HCT116 (cell line): Measurements from ENCODE around the gene ARVCF. TPM values are rescaled to one million over a fixed set of nuclear protein-coding genes. Genes with fewer than 3 reads are reported as not detected.

Source experiments
- ATAC-seq: fragments of 200-7000 bp; cut with Tn5 transposase; 2 replicates; pipeline ENCODE4 v1.9.1; 2020; ENCODE audit warnings: mild to moderate bottlenecking, moderate library complexity
- BruUV-seq: library from RNA; stranded (reverse); fragments of 400-500 nt; replicated peaks from 2 replicates; lab custom pipeline; 2021; lab: Mats Ljungman, UMichigan
- CTCF ChIA-PET: fragments of 300-600 bp; sonication (Branson Sonifier 250); formaldehyde crosslinking; loops from one replicate; lab custom pipeline; 2021; ENCODE audit warnings: antibody characterized with exemption; lab: Charles Lee
- POLR2A ChIA-PET: fragments of 300-600, 350-600 bp; sonication (Branson Sonifier 250); formaldehyde crosslinking; loops from one replicate; lab custom pipeline; 2021; ENCODE audit warnings: antibody characterized with exemption; lab: Charles Lee
- RAD21 ChIA-PET, 2 experiments: fragments of 300-600 bp; sonication (Branson Sonifier 250); formaldehyde crosslinking; loops; one replicate each; lab custom pipeline; 2023; ENCODE audit warnings: low total read pairs in 2 of 2; ENCODE audit not compliant: uncharacterized antibody in 2 of 2, unreplicated experiment in 2 of 2, low non-redundant PET in 1 of 2; lab: Charles Lee
- DNase-seq: peaks from one replicate; pipeline ENCODE4 v3.0.0-alpha.2; 2010; ENCODE audit warnings: low read depth, low spot score
- H2AFZ ChIP-seq: fragments of 200-600 bp; shearing (Covaris generic), sonication (generic); 2 replicates; pipeline ENCODE4 v1.6.1; 2017; ENCODE audit warnings: low read depth, mixed run types, mixed read lengths, antibody characterized with exemption, low read length; ENCODE audit not compliant: poor library complexity, severe bottlenecking
- H3K27ac ChIP-seq: 2 replicates; pipeline ENCODE4 v1.5.1; 2012; ENCODE audit warnings: low read depth, low read length
- H3K27me3 ChIP-seq: fragments of 200-600 bp; sonication (generic); 2 replicates; pipeline ENCODE4 v1.6.1; 2016; ENCODE audit warnings: mixed run types, low read length, mixed read lengths; ENCODE audit not compliant: insufficient read depth
- H3K36me3 ChIP-seq, 2 experiments: fragments of 200-500 bp in 1 of 2; fragments of 200-600 bp in 1 of 2; sonication (Bioruptor generic) in 1 of 2; sonication (generic) in 1 of 2; 2 replicates each; pipeline versions ENCODE4 v1.5.1 to v1.6.1; 2014 to 2016; ENCODE audit warnings: low read length in 2 of 2, inconsistent platforms in 1 of 2, mixed read lengths in 1 of 2, mixed run types in 1 of 2; ENCODE audit not compliant: insufficient read depth in 2 of 2, control insufficient read depth in 1 of 2
- H3K4me1 ChIP-seq, 2 experiments: fragments of 200-600 bp in 1 of 2; sonication (generic) in 1 of 2; 2 replicates each; pipeline versions ENCODE4 v1.5.1 to v1.6.1; 2012 to 2017; ENCODE audit warnings: low read length in 2 of 2, inconsistent platforms in 1 of 2, mild to moderate bottlenecking in 1 of 2, mixed read lengths in 1 of 2, mixed run types in 1 of 2, moderate library complexity in 1 of 2; ENCODE audit not compliant: insufficient read depth in 2 of 2, control insufficient read depth in 1 of 2
- H3K4me2 ChIP-seq: fragments of 200-600 bp; sonication (generic); 2 replicates; pipeline ENCODE4 v1.6.1; 2017; ENCODE audit warnings: mixed run types, low read length, mixed read lengths
- H3K4me3 ChIP-seq, 2 experiments: fragments of 200-600 bp in 1 of 2; sonication (generic) in 1 of 2; replicated peaks in 1 of 2; 2 replicates each; pipeline ENCODE4 v1.5.1; 2011 to 2016; ENCODE audit warnings: low read length in 2 of 2, control low read depth in 1 of 2, low read depth in 1 of 2, mild to moderate bottlenecking in 1 of 2, mixed read lengths in 1 of 2, mixed run types in 1 of 2
- H3K79me2 ChIP-seq: fragments of 200-600 bp; sonication (generic); 2 replicates; pipeline ENCODE4 v1.6.1; 2017; ENCODE audit warnings: mild to moderate bottlenecking, mixed run types, low read length, moderate library complexity, mixed read lengths; ENCODE audit not compliant: insufficient read depth
- H3K9ac ChIP-seq: fragments of 200-600 bp; sonication (generic); 2 replicates; pipeline ENCODE4 v1.6.1; 2016; ENCODE audit warnings: low read length, mixed read lengths
- H3K9me2 ChIP-seq: fragments of 200-600 bp; sonication (generic), shearing (Covaris generic); 2 replicates; pipeline ENCODE4 v1.6.1; 2017; ENCODE audit warnings: mixed run types, mild to moderate bottlenecking, moderate library complexity; ENCODE audit not compliant: insufficient read depth
- H3K9me3 ChIP-seq, 2 experiments: fragments of 200-500 bp in 1 of 2; fragments of 200-600 bp in 1 of 2; sonication (Bioruptor generic) in 1 of 2; sonication (generic) in 1 of 2; 2 replicates each; pipeline ENCODE4 v1.6.1; 2014 to 2017; ENCODE audit warnings: low read length in 2 of 2, mixed read lengths in 2 of 2, inconsistent platforms in 1 of 2, low read depth in 1 of 2, mild to moderate bottlenecking in 1 of 2, mixed run types in 1 of 2, moderate library complexity in 1 of 2; ENCODE audit not compliant: control insufficient read depth in 1 of 2, insufficient read depth in 1 of 2
- H4K20me1 ChIP-seq: fragments of 200-600 bp; sonication (generic), shearing (Covaris generic); 2 replicates; pipeline ENCODE4 v1.6.1; 2017; ENCODE audit warnings: mixed run types, mild to moderate bottlenecking, moderate library complexity; ENCODE audit not compliant: insufficient read depth
- ATF3 ChIP-seq: IDR thresholded peaks from 2 replicates; pipeline ENCODE4 v1.6.1; 2012
- CEBPB ChIP-seq: IDR thresholded peaks from 2 replicates; pipeline ENCODE4 v1.6.1; 2012; ENCODE audit warnings: low read depth
- EGR1 ChIP-seq: IDR thresholded peaks from 2 replicates; pipeline ENCODE4 v1.6.1; 2012; ENCODE audit warnings: low read depth
- ELF1 ChIP-seq: IDR thresholded peaks from 2 replicates; pipeline ENCODE4 v1.6.1; 2012; ENCODE audit warnings: low read depth, borderline replicate concordance
- EZH2 ChIP-seq: fragments of 200-600 bp; sonication (generic); IDR thresholded peaks from 2 replicates; pipeline ENCODE4 v1.6.1; 2017; ENCODE audit warnings: antibody characterized with exemption, mixed run types
- EZH2phosphoT487 ChIP-seq: fragments of 200-600 bp; IDR thresholded peaks from 2 replicates; pipeline ENCODE4 v1.6.1; 2018; ENCODE audit warnings: antibody characterized with exemption, borderline replicate concordance
- JUND ChIP-seq: IDR thresholded peaks from 2 replicates; pipeline ENCODE4 v1.6.1; 2012
- MAX ChIP-seq: IDR thresholded peaks from 2 replicates; pipeline ENCODE4 v1.6.1; 2012
- POLR2AphosphoS5 ChIP-seq: IDR thresholded peaks from 2 replicates; pipeline ENCODE4 v1.6.1; 2011; ENCODE audit warnings: mild to moderate bottlenecking, low read depth, low read length, moderate library complexity
- RAD21 ChIP-seq: IDR thresholded peaks from 2 replicates; pipeline ENCODE4 v1.6.1; 2012; ENCODE audit warnings: low read depth, mild to moderate bottlenecking
- REST ChIP-seq: IDR thresholded peaks from 2 replicates; pipeline ENCODE4 v1.6.1; 2012; ENCODE audit warnings: low read depth
- SIN3A ChIP-seq: IDR thresholded peaks from 2 replicates; pipeline ENCODE4 v1.6.1; 2012; ENCODE audit warnings: low read depth
- SP1 ChIP-seq: IDR thresholded peaks from 2 replicates; pipeline ENCODE4 v1.6.1; 2012; ENCODE audit warnings: low read depth
- SRF ChIP-seq: IDR thresholded peaks from 2 replicates; pipeline ENCODE4 v1.6.1; 2012; ENCODE audit warnings: low read depth
- YY1 ChIP-seq: IDR thresholded peaks from 2 replicates; pipeline ENCODE4 v1.6.1; 2011; ENCODE audit warnings: low read length, low read depth, moderate library complexity, mild to moderate bottlenecking; ENCODE audit not compliant: insufficient replicate concordance; ENCODE audit errors: extremely low read depth
- ZBTB33 ChIP-seq: IDR thresholded peaks from 2 replicates; pipeline ENCODE4 v1.6.1; 2011; ENCODE audit warnings: mild to moderate bottlenecking, low read length, moderate library complexity; ENCODE audit not compliant: insufficient replicate concordance; ENCODE audit errors: extremely low read depth
- ZFX ChIP-seq: fragments of 450-650 bp; IDR thresholded peaks from 2 replicates; pipeline ENCODE4 v1.6.1; 2017
- intact Hi-C: fragments of 100-400 bp; cut with micrococcal nuclease; formaldehyde crosslinking; loops from 2 replicates; pipeline ENCODE4 v1.10.0; 2022
- total RNA-seq: library from RNA; stranded (reverse); gene quantifications from one replicate; pipeline ENCODE4 v1.2.1, GENCODE V29; 2021; ENCODE audit not compliant: unreplicated experiment

The ARVCF gene
- total RNA-seq, 1 experiment from 2014 or later: 42.8 TPM

GRCh38 chr22:20061481-20061861 lies 44.8 kb upstream of the ARVCF start:
- Histone ChIP-seq H3K4me3 (no peak overlapping the region), H3K79me2 (no peaks in the 10 kb centered on the region), H3K27me3 (no peaks in the 10 kb centered on the region), H3K9ac (no peak overlapping the region), H3K4me1 (peaks cover 4 to 26% of the 10 kb centered on the region in 2 experiments), H2AFZ (no peak overlapping the region), H3K9me2 (no peaks in the 10 kb centered on the region), H3K36me3 (no peaks in the 10 kb centered on the region; a peak in 1 of 4 replicates), H3K9me3 (no peaks in the 10 kb centered on the region), H3K27ac (no peak overlapping the region; the same call in 1 of the 2 replicates), H3K4me2 (0 out of 2 replicates have a peak overlapping the region, but pooled peaks have one; percentile 66), H4K20me1 (no peaks in the 10 kb centered on the region)
- RAD21 ChIA-PET: no interaction called here
- no peak for TF ChIP-seq SRF
- TF ChIP-seq ELF1: no peak
- TF ChIP-seq JUND: no peak
- no peak for TF ChIP-seq MAX
- no peak for TF ChIP-seq ZBTB33
- no peak for TF ChIP-seq REST
- no peak for TF ChIP-seq EZH2
- no peak for TF ChIP-seq ATF3
- TF ChIP-seq YY1: no peak
- no peak for TF ChIP-seq EZH2phosphoT487
- no peak for TF ChIP-seq RAD21
- TF ChIP-seq SP1: no peak
- no peak for TF ChIP-seq EGR1
- no peak for TF ChIP-seq CEBPB
- no peak for TF ChIP-seq SIN3A
- TF ChIP-seq ZFX: no peak
- TF ChIP-seq POLR2AphosphoS5: no peak
- BruUV-seq: no TSS peak
- intact Hi-C loops: no loop called here
- DNase-seq (no peak), ATAC-seq (no peak)
- POLR2A ChIA-PET: no interaction called here
- CTCF ChIA-PET: interaction anchor here (0.6 kb wide), 1 partner anchor 11 kb away, joined by 4 read pairs; no protein-coding TSS in a partner anchor
